ENCODE measurements around the gene MBTPS1. TPM values are rescaled to one million over a fixed set of nuclear protein-coding genes. Genes with fewer than 3 reads are reported as not detected.

The MBTPS1 gene
- total and polyA plus RNA-seq, 9 of the 15 experiments (the other 6 are each of a cell fraction or from before 2014, with no cell fraction given) = 2.8 to 57.6 (median 43.8) TPM

GRCh38 chr16:84116720-84117493, at the start of gene MBTPS1 (continued):
- TF ChIP-seq ZNF407 (IDR thresholded peaks at IDR 0.05; ENCODE audit: low read depth) (no peak), CBX3 (IDR thresholded peaks at IDR 0.05; ENCODE audit: borderline replicate concordance in 1 of 2, low read length in 2 of 2) (no peak), RBM34 (IDR thresholded peaks at IDR 0.05; ENCODE audit: borderline replicate concordance, insufficient read depth, low read length) (peak; percentile 98; the same call in 1 of the 2 replicates), HOMEZ (CRISPR knock-in tag; IDR thresholded peaks at IDR 0.05) (no peak), NONO (IDR thresholded peaks at IDR 0.05; ENCODE audit: low read depth in 2 of 2, low read length in 1 of 2) (peak; percentile 65 to 86; a peak in 3 of 4 replicates), ZNF75A (CRISPR knock-in tag; IDR thresholded peaks at IDR 0.05) (no peak), ZNF41 (CRISPR knock-in tag; conservative IDR thresholded peaks at IDR 0.05) (no peak), CREM (IDR thresholded peaks at IDR 0.05; ENCODE audit: low read depth) (peak; percentile 88), GATAD2B (IDR thresholded peaks at IDR 0.05; ENCODE audit: borderline replicate concordance) (no peak)
- TF ChIP-seq, protein P1, sequence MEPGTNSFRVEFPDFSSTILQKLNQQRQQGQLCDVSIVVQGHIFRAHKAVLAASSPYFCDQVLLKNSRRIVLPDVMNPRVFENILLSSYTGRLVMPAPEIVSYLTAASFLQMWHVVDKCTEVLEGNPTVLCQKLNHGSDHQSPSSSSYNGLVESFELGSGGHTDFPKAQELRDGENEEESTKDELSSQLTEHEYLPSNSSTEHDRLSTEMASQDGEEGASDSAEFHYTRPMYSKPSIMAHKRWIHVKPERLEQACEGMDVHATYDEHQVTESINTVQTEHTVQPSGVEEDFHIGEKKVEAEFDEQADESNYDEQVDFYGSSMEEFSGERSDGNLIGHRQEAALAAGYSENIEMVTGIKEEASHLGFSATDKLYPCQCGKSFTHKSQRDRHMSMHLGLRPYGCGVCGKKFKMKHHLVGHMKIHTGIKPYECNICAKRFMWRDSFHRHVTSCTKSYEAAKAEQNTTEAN (CRISPR knock-in tag; IDR thresholded peaks at IDR 0.05) = peak; percentile 79; the same call in 1 of the 2 replicates
- TF ChIP-seq, protein P2, sequence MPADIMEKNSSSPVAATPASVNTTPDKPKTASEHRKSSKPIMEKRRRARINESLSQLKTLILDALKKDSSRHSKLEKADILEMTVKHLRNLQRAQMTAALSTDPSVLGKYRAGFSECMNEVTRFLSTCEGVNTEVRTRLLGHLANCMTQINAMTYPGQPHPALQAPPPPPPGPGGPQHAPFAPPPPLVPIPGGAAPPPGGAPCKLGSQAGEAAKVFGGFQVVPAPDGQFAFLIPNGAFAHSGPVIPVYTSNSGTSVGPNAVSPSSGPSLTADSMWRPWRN (IDR thresholded peaks at IDR 0.05; ENCODE audit: low read depth) = no peak
- TF ChIP-seq, protein P3, sequence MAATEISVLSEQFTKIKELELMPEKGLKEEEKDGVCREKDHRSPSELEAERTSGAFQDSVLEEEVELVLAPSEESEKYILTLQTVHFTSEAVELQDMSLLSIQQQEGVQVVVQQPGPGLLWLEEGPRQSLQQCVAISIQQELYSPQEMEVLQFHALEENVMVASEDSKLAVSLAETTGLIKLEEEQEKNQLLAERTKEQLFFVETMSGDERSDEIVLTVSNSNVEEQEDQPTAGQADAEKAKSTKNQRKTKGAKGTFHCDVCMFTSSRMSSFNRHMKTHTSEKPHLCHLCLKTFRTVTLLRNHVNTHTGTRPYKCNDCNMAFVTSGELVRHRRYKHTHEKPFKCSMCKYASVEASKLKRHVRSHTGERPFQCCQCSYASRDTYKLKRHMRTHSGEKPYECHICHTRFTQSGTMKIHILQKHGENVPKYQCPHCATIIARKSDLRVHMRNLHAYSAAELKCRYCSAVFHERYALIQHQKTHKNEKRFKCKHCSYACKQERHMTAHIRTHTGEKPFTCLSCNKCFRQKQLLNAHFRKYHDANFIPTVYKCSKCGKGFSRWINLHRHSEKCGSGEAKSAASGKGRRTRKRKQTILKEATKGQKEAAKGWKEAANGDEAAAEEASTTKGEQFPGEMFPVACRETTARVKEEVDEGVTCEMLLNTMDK (IDR thresholded peaks at IDR 0.05; ENCODE audit: borderline replicate concordance, insufficient read depth, low read depth, low read length, poor library complexity, severe bottlenecking) = no peak
